ENCODE data around the gene RPL37A. TPM values are rescaled to one million over a fixed set of nuclear protein-coding genes. Genes with fewer than 3 reads are reported as not detected.

RPL37A gene
- total and polyA plus RNA-seq, 4 donors = 494 to 1,757 (median 1,250) TPM

DNA sequence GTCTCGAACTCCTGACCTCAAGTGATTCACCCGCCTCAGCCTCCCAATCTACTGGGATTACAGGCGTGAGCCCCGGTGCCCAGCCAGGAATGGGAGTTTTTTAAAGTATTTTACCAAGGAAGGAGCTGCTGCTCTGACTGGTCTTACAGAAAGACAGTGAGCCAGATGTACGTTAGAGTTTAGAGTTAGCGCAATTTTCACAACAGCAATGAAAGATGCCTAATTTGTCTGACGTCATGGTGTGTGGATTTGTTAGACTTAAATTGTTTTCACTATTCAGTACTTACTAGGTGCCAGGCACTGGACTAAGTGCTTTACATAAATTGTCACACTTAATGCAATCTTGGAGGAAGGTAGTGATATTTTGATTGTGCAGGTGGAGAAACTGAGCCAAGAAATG, 12.4 kb upstream of the RPL37A start:
- H3K4me1 ChIP-seq (ENCODE audit: control insufficient read depth in 4 of 4, insufficient read depth in 4 of 4, low read length in 3 of 4) = no peaks in the 10 kb centered on the region
- H3K4me3 ChIP-seq (ENCODE audit: low read depth in 1 of 3, low read length in 3 of 3) = no peak overlapping the region
- DNase-seq (ENCODE audit: low spot score) = no peak
- H3K9me3 ChIP-seq (ENCODE audit: control insufficient read depth in 4 of 4, low read length in 3 of 4) = no peaks in the 10 kb centered on the region
- H3K9ac ChIP-seq (ENCODE audit: low read depth in 1 of 2, low read length in 2 of 2) = no peak overlapping the region
- 94% methylated on average over 7 of the region's 7 CpGs for WGBS
- H3K27me3 ChIP-seq (ENCODE audit: control insufficient read depth in 4 of 4, insufficient read depth in 4 of 4, low read length in 3 of 4) = no peaks in the 10 kb centered on the region
- no peak for TF ChIP-seq FOXA2 (IDR thresholded peaks at IDR 0.05)
- TF ChIP-seq JUND (IDR thresholded peaks at IDR 0.05) = no peak
- no peak for TF ChIP-seq YY1 (IDR thresholded peaks at IDR 0.05)
- TF ChIP-seq ATF3 (IDR thresholded peaks at IDR 0.05) = no peak
- TF ChIP-seq HNF4G (IDR thresholded peaks at IDR 0.05) = no peak
- TF ChIP-seq, protein P1, sequence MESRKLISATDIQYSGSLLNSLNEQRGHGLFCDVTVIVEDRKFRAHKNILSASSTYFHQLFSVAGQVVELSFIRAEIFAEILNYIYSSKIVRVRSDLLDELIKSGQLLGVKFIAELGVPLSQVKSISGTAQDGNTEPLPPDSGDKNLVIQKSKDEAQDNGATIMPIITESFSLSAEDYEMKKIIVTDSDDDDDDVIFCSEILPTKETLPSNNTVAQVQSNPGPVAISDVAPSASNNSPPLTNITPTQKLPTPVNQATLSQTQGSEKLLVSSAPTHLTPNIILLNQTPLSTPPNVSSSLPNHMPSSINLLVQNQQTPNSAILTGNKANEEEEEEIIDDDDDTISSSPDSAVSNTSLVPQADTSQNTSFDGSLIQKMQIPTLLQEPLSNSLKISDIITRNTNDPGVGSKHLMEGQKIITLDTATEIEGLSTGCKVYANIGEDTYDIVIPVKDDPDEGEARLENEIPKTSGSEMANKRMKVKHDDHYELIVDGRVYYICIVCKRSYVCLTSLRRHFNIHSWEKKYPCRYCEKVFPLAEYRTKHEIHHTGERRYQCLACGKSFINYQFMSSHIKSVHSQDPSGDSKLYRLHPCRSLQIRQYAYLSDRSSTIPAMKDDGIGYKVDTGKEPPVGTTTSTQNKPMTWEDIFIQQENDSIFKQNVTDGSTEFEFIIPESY (IDR thresholded peaks at IDR 0.05) = no peak
- no peak for TF ChIP-seq HNF4A (conservative IDR thresholded peaks at IDR 0.05)
- no peak for TF ChIP-seq FOXA1 (IDR thresholded peaks at IDR 0.05)
- TF ChIP-seq RXRA (IDR thresholded peaks at IDR 0.05) = no peak
- TF ChIP-seq CTCF (IDR thresholded peaks at IDR 0.05; ENCODE audit: low read depth, low read length, missing input control) = no peak
- TF ChIP-seq REST (IDR thresholded peaks at IDR 0.05) = no peak
- TF ChIP-seq GABPA (IDR thresholded peaks at IDR 0.05 in 1 of 2, conservative IDR thresholded peaks at IDR 0.05 in 1 of 2) = no peak
- peaks cover 0 to 8% (median 0%) of the 10 kb centered on the region in 4 donors for H3K36me3 ChIP-seq (ENCODE audit: control insufficient read depth in 4 of 4, insufficient read depth in 3 of 4, low read depth in 1 of 4, low read length in 3 of 4)
- H3K27ac ChIP-seq (ENCODE audit: low read depth in 1 of 2, low read length in 2 of 2) = no peak overlapping the region

DNA sequence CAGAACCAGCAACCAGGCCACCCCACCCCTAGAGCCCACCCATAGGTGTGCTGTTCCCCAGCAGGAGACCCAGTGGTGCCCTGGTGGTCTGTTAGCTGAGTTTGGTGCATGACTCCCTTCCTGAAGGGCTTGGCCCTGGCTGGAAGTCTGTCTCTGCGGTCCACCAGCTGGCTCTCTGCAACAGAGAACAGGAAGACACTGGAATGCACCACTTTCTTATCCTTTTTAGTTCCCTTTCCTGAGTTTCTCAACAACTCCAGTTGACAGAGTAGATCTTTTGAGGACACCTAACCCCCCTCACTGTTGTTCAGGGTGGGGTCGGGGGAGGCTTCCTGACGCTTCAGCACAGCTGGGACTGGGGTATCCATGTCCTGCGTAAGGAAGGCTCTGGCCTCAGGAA, 11.9 kb upstream of the RPL37A start:
- H3K36me3 ChIP-seq (ENCODE audit: control insufficient read depth in 4 of 4, insufficient read depth in 3 of 4, low read depth in 1 of 4, low read length in 3 of 4) = peaks cover 0 to 8% (median 0%) of the 10 kb centered on the region in 4 donors
- no peak for DNase-seq (ENCODE audit: low spot score)
- H3K9me3 ChIP-seq (ENCODE audit: control insufficient read depth in 4 of 4, low read length in 3 of 4) = no peaks in the 10 kb centered on the region
- no peaks in the 10 kb centered on the region for H3K27me3 ChIP-seq (ENCODE audit: control insufficient read depth in 4 of 4, insufficient read depth in 4 of 4, low read length in 3 of 4)
- no peaks in the 10 kb centered on the region for H3K4me1 ChIP-seq (ENCODE audit: control insufficient read depth in 4 of 4, insufficient read depth in 4 of 4, low read length in 3 of 4)
- WGBS = 62% methylated on average over 4 of the region's 4 CpGs
- H3K4me3 ChIP-seq (ENCODE audit: low read depth in 1 of 3, low read length in 3 of 3) = no peak overlapping the region
- no peak overlapping the region for H3K27ac ChIP-seq (ENCODE audit: low read depth in 1 of 2, low read length in 2 of 2)
- H3K9ac ChIP-seq (ENCODE audit: low read depth in 1 of 2, low read length in 2 of 2) = no peak overlapping the region
- no peak for TF ChIP-seq EGR1 (IDR thresholded peaks at IDR 0.05; ENCODE audit: low read depth in 2 of 2)
- no peak for TF ChIP-seq YY1 (IDR thresholded peaks at IDR 0.05)
- no peak for TF ChIP-seq RAD21 (IDR thresholded peaks at IDR 0.05)
- TF ChIP-seq RXRA (IDR thresholded peaks at IDR 0.05) = no peak
- no peak for TF ChIP-seq HNF4G (IDR thresholded peaks at IDR 0.05)
- TF ChIP-seq TAF1 (conservative IDR thresholded peaks at IDR 0.05) = no peak
- no peak for TF ChIP-seq NR2F2 (IDR thresholded peaks at IDR 0.05)
- TF ChIP-seq REST (IDR thresholded peaks at IDR 0.05) = no peak
- no peak for TF ChIP-seq ATF3 (IDR thresholded peaks at IDR 0.05)
- TF ChIP-seq SP1 (IDR thresholded peaks at IDR 0.05) = no peak
- TF ChIP-seq MAX (IDR thresholded peaks at IDR 0.05) = no peak
- TF ChIP-seq HNF4A (conservative IDR thresholded peaks at IDR 0.05) = no peak
- TF ChIP-seq, protein P1 (IDR thresholded peaks at IDR 0.05) = no peak
- TF ChIP-seq FOXA1 (IDR thresholded peaks at IDR 0.05) = no peak

All from liver (tissue), 9 donors.